ENCODE measurements around the gene CORIN. TPM values are rescaled to one million over a fixed set of nuclear protein-coding genes. Genes with fewer than 3 reads are reported as not detected.

CORIN gene
- total and polyA plus RNA-seq, 2 of the 13 experiments (the other 11 are each of a cell fraction or from before 2014, with no cell fraction given) = 0.84 to 1.2 TPM

DNA sequence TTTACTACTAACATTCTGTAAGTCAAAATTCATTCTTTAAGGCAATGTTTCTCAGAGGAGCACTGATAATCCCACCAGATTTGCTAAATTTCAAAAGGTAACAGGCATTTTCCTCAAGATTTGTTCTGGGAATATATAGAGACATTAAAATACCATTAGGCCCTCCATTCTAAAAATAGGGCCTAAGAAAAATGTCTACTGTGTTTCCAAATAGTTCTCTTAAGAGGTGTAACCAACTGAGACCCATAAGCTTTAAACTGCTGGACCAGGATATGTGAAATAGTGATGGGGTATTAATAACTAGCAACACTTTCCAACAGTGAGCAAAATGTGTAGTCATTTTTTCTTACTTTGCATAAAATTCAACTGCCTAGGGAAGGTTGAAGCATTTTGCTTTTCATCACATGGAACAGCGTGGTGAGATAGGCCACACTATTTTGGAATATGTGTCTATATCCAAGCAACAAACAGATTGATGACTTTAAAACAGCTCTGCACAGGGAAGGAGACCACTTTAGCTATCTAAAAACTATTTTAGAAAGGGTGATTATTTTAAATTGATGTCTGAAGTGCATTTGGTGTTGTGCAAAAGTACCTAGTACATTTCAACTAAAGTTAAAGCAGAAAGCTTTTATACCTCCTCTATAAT is 89.9 kb downstream of the CORIN start:
- no peaks in the 10 kb centered on the region for H3K9me3 ChIP-seq (ENCODE audit: low read length)
- 80% methylated on average over 1 of the region's 1 CpG for WGBS (ENCODE audit: low lambda C conversion rate)
- in situ Hi-C loops (cut with HindIII; ENCODE audit: extremely low pct_ligation_motif_present, low pct_unique_long_range_greater_than_20kb) = no loop called here
- H3K79me2 ChIP-seq (ENCODE audit: insufficient read depth, low read length) = no peaks in the 10 kb centered on the region
- intact Hi-C loops (cut with micrococcal nuclease; ENCODE audit: unreplicated experiment) = no loop called here
- H3K4me3 ChIP-seq (replicated peaks in 1 of 3; ENCODE audit: insufficient read depth in 1 of 3, low read depth in 2 of 3, low read length in 3 of 3) = no peak overlapping the region
- no peak overlapping the region for H3K9ac ChIP-seq (ENCODE audit: insufficient read depth, low read depth, low read length)
- TF ChIP-seq BRCA1 (CRISPR knock-in tag; IDR thresholded peaks at IDR 0.05) (no peak), JUND (CRISPR knock-in tag; IDR thresholded peaks at IDR 0.05) (no peak), RCOR2 (CRISPR knock-in tag; IDR thresholded peaks at IDR 0.05) (no peak), TBX3 (IDR thresholded peaks at IDR 0.05; ENCODE audit: borderline replicate concordance) (no peak), YEATS4 (CRISPR knock-in tag; IDR thresholded peaks at IDR 0.05; ENCODE audit: borderline replicate concordance) (no peak), ZBTB4 (CRISPR knock-in tag; IDR thresholded peaks at IDR 0.05; ENCODE audit: borderline replicate concordance) (no peak), ZC3H4 (CRISPR knock-in tag; IDR thresholded peaks at IDR 0.05; ENCODE audit: borderline replicate concordance) (no peak), GATAD1 (CRISPR knock-in tag; IDR thresholded peaks at IDR 0.05) (no peak), NCOA2 (CRISPR knock-in tag; IDR thresholded peaks at IDR 0.05) (no peak), KDM5B (CRISPR knock-in tag; IDR thresholded peaks at IDR 0.05; ENCODE audit: borderline replicate concordance) (no peak), ZNF616 (CRISPR knock-in tag; IDR thresholded peaks at IDR 0.05; ENCODE audit: low read depth) (no peak), MAFG (CRISPR knock-in tag; IDR thresholded peaks at IDR 0.05) (no peak), KDM3A (CRISPR knock-in tag; IDR thresholded peaks at IDR 0.05; ENCODE audit: low read depth) (no peak), CC2D1A (CRISPR knock-in tag; IDR thresholded peaks at IDR 0.05) (no peak), ZMAT3 (CRISPR knock-in tag; conservative IDR thresholded peaks at IDR 0.05) (no peak), HMG20A (CRISPR knock-in tag; IDR thresholded peaks at IDR 0.05; ENCODE audit: borderline replicate concordance) (no peak), ARNT (IDR thresholded peaks at IDR 0.05) (no peak), MED1 (CRISPR knock-in tag; IDR thresholded peaks at IDR 0.05) (no peak), JARID2 (CRISPR knock-in tag; IDR thresholded peaks at IDR 0.05; ENCODE audit: insufficient replicate concordance) (no peak)
- TF ChIP-seq, protein P1, sequence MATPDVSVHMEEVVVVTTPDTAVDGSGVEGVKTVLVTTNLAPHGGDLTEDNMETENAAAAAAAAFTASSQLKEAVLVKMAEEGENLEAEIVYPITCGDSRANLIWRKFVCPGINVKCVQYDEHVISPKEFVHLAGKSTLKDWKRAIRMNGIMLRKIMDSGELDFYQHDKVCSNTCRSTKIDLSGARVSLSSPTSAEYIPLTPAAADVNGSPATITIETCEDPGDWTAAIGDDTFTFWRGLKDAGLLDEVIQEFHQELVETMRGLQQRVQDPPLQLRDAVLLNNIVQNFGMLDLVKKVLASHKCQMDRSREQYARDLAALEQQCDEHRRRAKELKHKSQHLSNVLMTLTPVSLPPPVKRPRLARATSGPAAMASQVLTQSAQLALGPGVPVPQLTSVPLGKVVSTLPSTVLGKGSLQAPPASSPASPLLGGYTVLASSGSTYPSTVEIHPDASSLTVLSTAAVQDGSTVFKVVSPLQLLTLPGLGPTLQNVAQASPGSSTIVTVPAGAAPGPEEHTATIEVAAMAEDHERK (CRISPR knock-in tag; IDR thresholded peaks at IDR 0.05; ENCODE audit: low read depth) = no peak
- CTCF ChIA-PET (ENCODE audit: low intra/inter-chr PET ratio, low total read pairs) = no interaction called here
- ATAC-seq (no peak), FAIRE-seq (no peak), DNase-seq (ENCODE audit: low spot score) (no peak)
- no peaks in the 10 kb centered on the region for H3K27me3 ChIP-seq (ENCODE audit: control insufficient read depth in 1 of 2, insufficient read depth in 2 of 2, low read length in 2 of 2)
- H3K4me1 ChIP-seq (ENCODE audit: insufficient read depth, low read length) = peaks cover 24% of the 10 kb centered on the region
- BruUV-seq (replicated peaks) = no TSS peak
- H3K36me3 ChIP-seq (replicated peaks in 1 of 2; ENCODE audit: control insufficient read depth in 1 of 2, insufficient read depth in 2 of 2, low read length in 2 of 2) = no peaks in the 10 kb centered on the region
- H3K4me2 ChIP-seq (ENCODE audit: low read depth, low read length) = no peak overlapping the region
- H3K27ac ChIP-seq (ENCODE audit: extremely low read length, insufficient read depth, low read length) = no peak overlapping the region
- no peaks in the 10 kb centered on the region for H4K20me1 ChIP-seq (ENCODE audit: insufficient read depth, low read length)
- no peak overlapping the region for H2AFZ ChIP-seq (ENCODE audit: low read length)
- POLR2A ChIA-PET = no interaction called here

Measured in HepG2 (cell line).